Activated naive CD4-positive, alpha-beta T cell treated with anti-CD3 and anti-CD28 coated beads, Interleukin-2, amount 10 ng/mL, durations not matched to agents 7 days and 5 days (primary cell): Measurements from ENCODE around the gene ANK2.

Experiments
- CTCF ChIA-PET: fragments of 350-600 bp; sonication (Branson Sonifier 250); formaldehyde crosslinking; loops from one replicate; lab custom pipeline; 2021; ENCODE audit warnings: antibody characterized with exemption; lab: Charles Lee
- DNase-seq: peaks from one replicate; pipeline ENCODE4 v3.0.0-alpha.2; 2020
- H3K27ac Mint-ChIP-seq: one replicate; pipeline ENCODE4 v1.8.0; 2021; ENCODE audit warnings: mild to moderate bottlenecking, moderate library complexity, mixed read lengths
- H3K27me3 Mint-ChIP-seq: one replicate; pipeline ENCODE4 v1.8.0; 2021; ENCODE audit warnings: mild to moderate bottlenecking, mixed read lengths
- H3K36me3 Mint-ChIP-seq: one replicate; pipeline ENCODE4 v1.8.0; 2021; ENCODE audit warnings: mixed read lengths
- H3K4me1 Mint-ChIP-seq: one replicate; pipeline ENCODE4 v1.8.0; 2021; ENCODE audit warnings: mixed read lengths
- H3K4me3 Mint-ChIP-seq: one replicate; pipeline ENCODE4 v1.8.0; 2021; ENCODE audit warnings: mild to moderate bottlenecking, moderate library complexity, mixed read lengths
- H3K9me3 Mint-ChIP-seq: one replicate; pipeline ENCODE4 v1.8.0; 2021; ENCODE audit warnings: mixed read lengths

Gene ANK2

GRCh38 chr4:113131621-113132020, 82.2 kb downstream of the ANK2 start:
- Mint-ChIP-seq H3K4me1 (no peaks in the 10 kb centered on the region), H3K9me3 (no peaks in the 10 kb centered on the region), H3K4me3 (no peak overlapping the region), H3K27ac (no peak overlapping the region), H3K27me3 (no peaks in the 10 kb centered on the region), H3K36me3 (no peaks in the 10 kb centered on the region)
- CTCF ChIA-PET: no interaction called here
- DNase-seq: no peak

GRCh38 chr4:113141901-113142346, 92.5 kb downstream of the ANK2 start:
- CTCF ChIA-PET: no interaction called here
- no peak for DNase-seq
- no peaks in the 10 kb centered on the region for H3K9me3 Mint-ChIP-seq
- no peaks in the 10 kb centered on the region for H3K27me3 Mint-ChIP-seq
- H3K36me3 Mint-ChIP-seq: no peaks in the 10 kb centered on the region
- no peak overlapping the region for H3K4me3 Mint-ChIP-seq
- no peak overlapping the region for H3K27ac Mint-ChIP-seq
- H3K4me1 Mint-ChIP-seq: peaks cover 4% of the 10 kb centered on the region

GRCh38 chr4:113142351-113142750, 92.9 kb downstream of the ANK2 start:
- Mint-ChIP-seq H3K27ac (no peak overlapping the region), H3K36me3 (no peaks in the 10 kb centered on the region), H3K4me3 (no peak overlapping the region), H3K9me3 (no peaks in the 10 kb centered on the region), H3K4me1 (peaks cover 5% of the 10 kb centered on the region), H3K27me3 (no peaks in the 10 kb centered on the region)
- DNase-seq: no peak
- CTCF ChIA-PET: no interaction called here

GRCh38 chr4:113144091-113144490, 94.6 kb downstream of the ANK2 start:
- H3K36me3 Mint-ChIP-seq: no peaks in the 10 kb centered on the region
- no peak overlapping the region for H3K27ac Mint-ChIP-seq
- H3K9me3 Mint-ChIP-seq: no peaks in the 10 kb centered on the region
- CTCF ChIA-PET: no interaction called here
- no peak overlapping the region for H3K4me3 Mint-ChIP-seq
- no peak for DNase-seq
- H3K4me1 Mint-ChIP-seq: peaks cover 5% of the 10 kb centered on the region
- H3K27me3 Mint-ChIP-seq: no peaks in the 10 kb centered on the region

- H3K36me3 Mint-ChIP-seq: no peaks in the 10 kb centered on the region
- H3K4me1 Mint-ChIP-seq: peaks cover 5% of the 10 kb centered on the region
- DNase-seq: no peak
- no peaks in the 10 kb centered on the region for H3K27me3 Mint-ChIP-seq
- CTCF ChIA-PET: no interaction called here
- no peaks in the 10 kb centered on the region for H3K9me3 Mint-ChIP-seq
- H3K4me3 Mint-ChIP-seq: no peak overlapping the region
- H3K27ac Mint-ChIP-seq: no peak overlapping the region
Measured at GRCh38 chr4:113145147-113145518, 95.7 kb downstream of the ANK2 start.

GRCh38 chr4:113145519-113146291, 96.3 kb downstream of the ANK2 start:
- no peak for DNase-seq
- no peaks in the 10 kb centered on the region for H3K9me3 Mint-ChIP-seq
- no peaks in the 10 kb centered on the region for H3K36me3 Mint-ChIP-seq
- H3K27me3 Mint-ChIP-seq: no peaks in the 10 kb centered on the region
- H3K4me1 Mint-ChIP-seq: peaks cover 5% of the 10 kb centered on the region
- no peak overlapping the region for H3K27ac Mint-ChIP-seq
- CTCF ChIA-PET: no interaction called here
- no peak overlapping the region for H3K4me3 Mint-ChIP-seq

- no peak for DNase-seq
- CTCF ChIA-PET: no interaction called here
- peak overlapping the region; percentile 61 for H3K27ac Mint-ChIP-seq
- H3K4me3 Mint-ChIP-seq: peak overlapping the region; percentile 42
- no peaks in the 10 kb centered on the region for H3K36me3 Mint-ChIP-seq
- H3K27me3 Mint-ChIP-seq: no peaks in the 10 kb centered on the region
- H3K9me3 Mint-ChIP-seq: no peaks in the 10 kb centered on the region
- H3K4me1 Mint-ChIP-seq: peaks cover 5% of the 10 kb centered on the region
Measured at GRCh38 chr4:113146876-113147358, 97.5 kb downstream of the ANK2 start.

- CTCF ChIA-PET: no interaction called here
- DNase-seq: no peak
- Mint-ChIP-seq H3K36me3 (no peaks in the 10 kb centered on the region), H3K4me3 (no peak overlapping the region), H3K4me1 (peaks cover 5% of the 10 kb centered on the region), H3K27me3 (no peaks in the 10 kb centered on the region), H3K9me3 (no peaks in the 10 kb centered on the region), H3K27ac (no peak overlapping the region)
Measured at GRCh38 chr4:113147498-113148111, 98.2 kb downstream of the ANK2 start.

- Mint-ChIP-seq H3K36me3 (no peaks in the 10 kb centered on the region), H3K9me3 (no peaks in the 10 kb centered on the region), H3K27ac (no peak overlapping the region), H3K4me1 (peaks cover 5% of the 10 kb centered on the region), H3K4me3 (no peak overlapping the region), H3K27me3 (no peaks in the 10 kb centered on the region)
- CTCF ChIA-PET: no interaction called here
- DNase-seq: no peak
Measured at GRCh38 chr4:113148925-113149324, 99.5 kb downstream of the ANK2 start.

GRCh38 chr4:113153529-113154101, 104.2 kb downstream of the ANK2 start:
- CTCF ChIA-PET: interaction anchor here (1.5 kb wide), 1 partner anchor 9 kb away, joined by 3 read pairs; no protein-coding TSS in a partner anchor
- no peaks in the 10 kb centered on the region for H3K4me1 Mint-ChIP-seq
- no peaks in the 10 kb centered on the region for H3K9me3 Mint-ChIP-seq
- H3K36me3 Mint-ChIP-seq: no peaks in the 10 kb centered on the region
- H3K27ac Mint-ChIP-seq: no peak overlapping the region
- DNase-seq: no peak
- H3K4me3 Mint-ChIP-seq: no peak overlapping the region
- no peaks in the 10 kb centered on the region for H3K27me3 Mint-ChIP-seq

GRCh38 chr4:113154281-113154680, 104.8 kb downstream of the ANK2 start:
- no peaks in the 10 kb centered on the region for H3K36me3 Mint-ChIP-seq
- no peaks in the 10 kb centered on the region for H3K27me3 Mint-ChIP-seq
- no peak overlapping the region for H3K27ac Mint-ChIP-seq
- no peaks in the 10 kb centered on the region for H3K4me1 Mint-ChIP-seq
- DNase-seq: no peak
- no peak overlapping the region for H3K4me3 Mint-ChIP-seq
- H3K9me3 Mint-ChIP-seq: no peaks in the 10 kb centered on the region
- CTCF ChIA-PET: interaction anchor here (1.5 kb wide), 1 partner anchor 8 kb away, joined by 3 read pairs; no protein-coding TSS in a partner anchor

- no peaks in the 10 kb centered on the region for H3K36me3 Mint-ChIP-seq
- DNase-seq: no peak
- H3K27me3 Mint-ChIP-seq: no peaks in the 10 kb centered on the region
- no peak overlapping the region for H3K27ac Mint-ChIP-seq
- CTCF ChIA-PET: interaction anchor here (0.6 kb wide), 1 partner anchor 20 kb away, joined by 3 read pairs; no protein-coding TSS in a partner anchor
- H3K4me1 Mint-ChIP-seq: no peaks in the 10 kb centered on the region
- no peak overlapping the region for H3K4me3 Mint-ChIP-seq
- H3K9me3 Mint-ChIP-seq: no peaks in the 10 kb centered on the region
Measured at GRCh38 chr4:113157086-113157857, 107.8 kb downstream of the ANK2 start.

- H3K27ac Mint-ChIP-seq: no peak overlapping the region
- CTCF ChIA-PET: no interaction called here
- H3K36me3 Mint-ChIP-seq: no peaks in the 10 kb centered on the region
- no peak for DNase-seq
- no peaks in the 10 kb centered on the region for H3K9me3 Mint-ChIP-seq
- no peaks in the 10 kb centered on the region for H3K4me1 Mint-ChIP-seq
- H3K27me3 Mint-ChIP-seq: no peaks in the 10 kb centered on the region
- no peak overlapping the region for H3K4me3 Mint-ChIP-seq
Measured at GRCh38 chr4:113159942-113160545, 110.6 kb downstream of the ANK2 start.

- H3K27ac Mint-ChIP-seq: no peak overlapping the region
- H3K9me3 Mint-ChIP-seq: no peaks in the 10 kb centered on the region
- CTCF ChIA-PET: interaction anchor here (0.7 kb wide), 1 partner anchor 9 kb away, joined by 3 read pairs; no protein-coding TSS in a partner anchor
- DNase-seq: no peak
- H3K27me3 Mint-ChIP-seq: no peaks in the 10 kb centered on the region
- no peaks in the 10 kb centered on the region for H3K36me3 Mint-ChIP-seq
- H3K4me3 Mint-ChIP-seq: no peak overlapping the region
- no peaks in the 10 kb centered on the region for H3K4me1 Mint-ChIP-seq
Measured at GRCh38 chr4:113160548-113160947, 111.1 kb downstream of the ANK2 start.
